SIG-M5 (cell line): ENCODE results near the gene HSD3B1.

Experiments
- DNase-seq: peaks from one replicate; lab custom pipeline; 2025; lab: John Stamatoyannopoulos, UW

The HSD3B1 gene

DNA sequence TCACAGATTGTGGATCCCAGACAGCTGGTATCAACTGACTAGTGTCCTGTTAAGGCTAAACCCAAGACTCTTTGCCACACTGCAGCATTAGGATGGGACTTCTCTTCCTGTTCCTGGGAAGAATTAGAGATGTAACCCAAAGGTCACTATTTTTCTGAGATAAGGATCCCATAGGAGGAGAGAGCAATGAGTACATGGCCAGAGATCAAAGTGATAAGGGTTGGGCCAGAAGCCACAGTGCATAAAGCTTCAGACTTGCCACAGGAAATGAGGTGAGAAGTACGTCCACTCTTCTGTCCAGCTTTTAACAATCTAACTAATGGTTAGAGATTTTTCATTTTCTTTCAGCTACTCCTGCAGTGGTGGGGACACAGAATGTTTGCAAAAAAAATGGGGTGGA lies at the start of gene HSD3B1:
TSS of gene HSD3B1 (plus strand) at position 270 of the 400 bp plus-strand sequence. CDS start 267 bp downstream, outside the sequence.
- no peak for DNase-seq

DNA sequence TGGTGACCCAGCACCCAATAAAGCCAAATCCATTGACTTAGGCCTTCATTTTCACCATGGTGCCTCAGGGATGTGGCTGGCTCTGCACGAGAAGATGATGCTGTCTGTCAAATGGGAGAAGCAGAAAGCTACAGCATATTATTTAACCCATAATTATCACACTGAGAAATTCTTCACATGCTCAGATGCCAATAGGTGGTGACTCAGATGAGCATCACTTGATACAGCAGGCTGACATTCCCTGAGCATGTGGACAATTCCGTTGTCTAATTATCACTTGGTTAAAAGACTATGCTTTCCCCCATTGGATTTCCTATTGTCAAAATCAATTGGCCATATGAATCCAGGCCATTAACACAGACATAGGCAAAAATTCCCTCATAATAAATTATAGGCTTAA lies 44.0 kb upstream of the HSD3B1 start:
- no peak for DNase-seq

DNA sequence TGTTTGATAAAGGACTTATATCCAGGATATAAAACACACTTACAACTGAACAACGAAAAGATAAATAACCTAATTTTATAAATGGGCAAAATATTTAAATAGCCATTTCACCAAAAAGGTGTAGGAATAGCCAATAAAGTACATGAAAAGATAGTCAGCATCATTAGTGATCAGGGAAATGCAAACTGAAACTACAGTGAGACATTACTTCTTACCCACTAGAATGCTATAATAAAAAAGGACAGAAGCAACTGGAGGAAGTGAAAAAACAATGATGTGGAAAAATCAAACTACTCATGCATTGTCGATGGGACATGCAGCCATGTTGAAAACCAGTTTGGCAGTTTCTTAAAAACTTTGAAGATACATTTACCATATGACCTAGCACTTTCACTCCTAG lies 43.4 kb upstream of the HSD3B1 start:
- DNase-seq = no peak

DNA sequence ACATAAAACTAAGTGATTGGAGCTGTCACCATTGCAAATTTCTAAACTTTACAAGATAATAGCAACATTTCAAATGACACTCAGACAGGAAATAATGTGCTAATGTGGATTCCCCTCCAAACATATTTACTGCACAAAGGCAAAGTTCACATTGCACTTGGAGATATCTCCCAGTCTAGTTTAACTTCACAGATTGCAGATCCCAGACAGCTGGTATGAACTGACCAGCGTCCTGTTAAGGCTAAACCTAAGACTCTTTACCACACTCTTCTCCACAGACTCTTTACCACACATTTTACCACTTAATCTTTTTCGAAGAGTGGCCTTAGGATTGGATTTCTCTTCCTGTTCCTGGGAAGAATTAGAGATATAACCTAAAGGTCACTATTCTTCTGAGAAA lies 40.6 kb upstream of the HSD3B1 start:
- DNase-seq = no peak

DNA sequence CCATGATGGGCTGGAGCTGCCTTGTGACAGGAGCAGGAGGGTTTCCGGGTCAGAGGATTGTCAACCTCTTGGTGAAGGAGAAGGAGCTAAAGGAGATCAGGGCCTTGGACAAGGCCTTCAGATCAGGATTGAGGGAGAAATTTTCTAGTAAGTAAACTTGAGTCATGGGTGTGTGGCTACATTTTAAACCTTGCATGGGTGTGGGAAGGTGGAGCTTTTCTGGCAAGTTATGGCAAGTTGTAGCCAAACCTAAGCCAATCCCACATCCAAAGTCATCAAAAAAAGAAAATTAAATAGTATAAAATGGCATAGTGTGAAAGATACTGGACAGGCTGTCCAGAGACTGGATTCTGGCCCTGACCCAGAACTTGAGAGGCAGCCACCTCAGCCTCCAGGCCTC lies 39.8 kb upstream of the HSD3B1 start:
- DNase-seq = no peak

DNA sequence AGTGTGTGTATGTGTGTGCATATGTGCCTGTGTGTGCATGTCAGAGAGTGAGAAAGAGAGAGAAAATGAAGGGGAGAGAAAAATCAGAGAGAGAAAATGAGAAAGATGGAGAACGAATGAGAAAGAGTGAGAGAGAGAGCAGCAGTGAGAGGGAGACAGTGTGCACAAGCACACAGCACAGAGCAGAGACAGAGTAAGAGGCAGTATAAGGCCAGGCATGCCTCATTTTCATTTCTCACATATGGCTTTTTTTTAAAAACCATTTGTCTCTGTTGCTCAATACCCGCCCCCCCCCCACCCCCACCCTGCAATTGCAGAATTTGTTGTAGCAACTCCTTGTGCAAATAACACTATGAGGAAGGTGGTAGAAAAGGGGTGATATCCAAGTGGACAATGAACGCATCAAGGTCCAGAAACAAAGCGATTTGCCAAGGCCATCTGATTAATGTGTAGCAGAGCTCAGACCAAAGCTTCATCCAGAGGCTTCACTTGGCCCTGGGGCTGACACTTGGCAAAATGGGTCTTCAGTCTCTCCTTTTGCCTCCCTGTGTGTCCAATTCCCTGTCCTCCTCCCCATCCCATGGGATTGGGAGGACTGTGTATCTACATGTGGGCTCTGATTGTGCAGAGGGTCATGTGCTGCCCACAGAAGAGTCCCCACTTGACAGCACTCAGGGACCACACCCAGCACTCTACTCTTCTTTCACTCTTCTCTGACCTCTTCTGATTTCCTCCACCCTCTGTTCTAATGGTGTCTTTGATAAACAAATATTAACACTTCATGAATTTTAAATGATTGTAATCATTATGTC lies 38.9 kb upstream of the HSD3B1 start:
- DNase-seq = no peak

DNA sequence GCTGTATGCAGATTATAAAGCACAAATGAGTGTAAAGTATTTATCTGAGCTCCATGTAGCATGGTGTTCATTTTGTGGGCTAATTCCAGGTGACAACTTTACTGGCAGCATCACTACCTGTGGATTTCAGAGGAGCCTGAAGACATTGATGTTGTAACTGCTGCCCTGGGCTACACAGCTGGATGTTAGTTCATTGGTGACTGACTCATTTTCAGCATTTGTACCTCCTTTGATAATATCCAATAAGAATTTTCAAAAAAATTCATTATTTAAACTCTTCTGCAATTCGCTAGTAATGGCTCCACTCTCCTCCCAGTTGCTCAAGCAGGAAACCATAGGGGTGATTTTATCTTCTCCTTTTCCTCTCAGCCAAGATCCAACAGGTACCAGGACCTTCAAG lies 37.3 kb upstream of the HSD3B1 start:
- DNase-seq = no peak

DNA sequence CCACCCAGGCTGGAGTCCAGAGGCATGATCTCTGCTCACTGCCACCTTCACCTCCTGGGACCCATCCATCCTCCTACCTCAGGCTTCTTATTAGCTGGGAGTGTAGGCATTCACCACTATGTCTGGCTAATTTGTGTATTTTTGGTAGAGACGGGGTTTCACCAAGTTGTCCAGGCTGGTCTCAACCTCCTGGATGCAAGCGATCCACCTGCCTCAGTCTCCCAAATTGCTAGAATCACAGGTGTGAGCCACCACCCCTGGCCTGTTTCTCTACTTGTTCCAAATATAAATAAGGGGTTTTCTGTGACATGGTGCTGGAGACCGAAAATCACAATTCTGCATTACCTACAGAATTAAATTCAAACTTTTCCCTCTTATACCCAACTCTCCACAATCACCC lies 36.6 kb upstream of the HSD3B1 start:
- DNase-seq = no peak

DNA sequence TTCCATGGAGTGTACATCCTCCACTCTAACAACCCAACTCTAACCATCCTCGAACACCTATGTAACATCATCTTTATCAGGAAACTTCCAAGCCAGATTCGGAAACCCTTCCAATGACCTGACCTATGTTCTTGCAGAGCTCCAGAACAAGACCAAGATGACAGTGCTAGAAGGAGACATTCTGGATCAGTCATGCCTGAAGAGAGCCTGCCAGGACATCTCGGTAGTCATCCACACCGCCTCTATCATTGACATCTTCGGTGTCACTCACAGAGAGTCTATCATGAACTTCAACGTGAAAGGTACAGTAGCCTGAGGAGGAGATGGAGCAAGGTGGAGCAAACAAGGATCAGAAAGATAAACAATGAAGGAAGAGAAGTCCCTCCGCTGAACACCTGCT lies 36.1 kb upstream of the HSD3B1 start:
- DNase-seq = no peak

DNA sequence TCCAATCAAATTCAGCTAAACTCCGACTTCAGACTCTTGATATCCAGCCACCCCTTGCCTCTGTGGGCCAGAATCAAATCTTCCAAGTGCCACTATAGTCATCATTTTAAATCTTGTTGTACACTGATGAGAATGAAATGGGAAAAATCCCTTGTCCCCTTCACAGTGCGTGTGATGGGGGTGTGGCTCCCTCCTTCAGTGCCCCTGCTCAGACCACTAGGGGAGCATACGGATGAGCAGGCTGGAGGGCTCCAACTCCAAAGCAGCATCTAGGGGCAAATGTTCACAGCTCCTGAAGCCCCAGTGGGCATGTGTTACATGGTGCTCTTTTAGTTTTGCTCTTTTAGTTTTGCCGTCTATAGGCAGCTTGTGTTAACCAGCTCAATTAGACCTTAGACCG lies 35.4 kb upstream of the HSD3B1 start:
- DNase-seq = no peak

DNA sequence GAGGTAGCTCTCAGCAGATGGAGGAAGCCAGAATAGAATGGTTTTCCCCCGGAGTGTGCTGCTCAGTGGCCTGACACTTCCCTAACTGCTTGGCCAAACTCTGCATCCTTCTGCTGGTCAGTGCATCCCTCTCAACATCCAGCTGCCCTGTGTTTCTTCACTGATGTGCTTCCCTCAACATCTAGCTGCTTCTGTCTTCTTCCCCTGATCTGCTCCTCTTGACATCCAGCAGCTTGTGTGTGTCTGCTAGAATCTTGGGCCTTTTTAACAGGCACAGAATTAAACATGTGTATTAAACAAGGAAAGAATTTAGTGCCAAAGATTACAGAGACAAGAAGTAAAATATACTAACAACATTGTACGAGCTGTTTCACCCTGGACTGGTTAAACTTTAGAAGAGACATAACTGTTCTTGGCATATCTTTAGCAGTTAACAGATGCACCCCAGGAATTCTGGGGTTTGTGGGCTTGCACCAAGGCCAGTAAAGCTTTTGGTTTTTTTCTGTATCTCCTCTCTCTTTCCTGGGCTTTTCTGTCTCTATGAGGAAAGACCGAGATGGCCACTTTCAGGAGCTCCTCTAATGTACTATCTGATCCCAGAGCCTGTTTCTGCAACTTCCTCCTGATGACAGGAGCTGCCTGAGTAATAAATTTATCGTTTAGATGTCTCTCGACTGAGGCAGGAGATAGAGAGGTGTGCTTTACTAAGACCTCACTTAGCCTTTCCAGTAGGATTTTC lies 34.8 kb upstream of the HSD3B1 start:
- no peak for DNase-seq

DNA sequence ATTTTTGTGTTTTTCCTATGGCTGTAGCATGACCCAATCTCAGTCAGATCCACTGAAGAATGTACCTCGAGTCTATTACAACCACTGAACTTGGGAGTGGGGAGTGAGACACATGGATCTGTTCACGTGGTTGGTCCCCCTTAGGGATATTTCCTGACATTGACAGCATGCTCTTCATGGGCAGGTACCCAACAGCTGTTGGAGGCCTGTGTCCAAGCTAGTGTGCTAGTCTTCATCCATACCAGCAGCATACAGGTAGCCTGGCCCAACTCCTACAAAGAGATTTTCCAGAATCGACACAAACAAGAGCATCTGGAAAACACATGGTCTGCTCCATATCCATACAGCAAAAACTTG lies 34.2 kb upstream of the HSD3B1 start:
- DNase-seq = no peak

DNA sequence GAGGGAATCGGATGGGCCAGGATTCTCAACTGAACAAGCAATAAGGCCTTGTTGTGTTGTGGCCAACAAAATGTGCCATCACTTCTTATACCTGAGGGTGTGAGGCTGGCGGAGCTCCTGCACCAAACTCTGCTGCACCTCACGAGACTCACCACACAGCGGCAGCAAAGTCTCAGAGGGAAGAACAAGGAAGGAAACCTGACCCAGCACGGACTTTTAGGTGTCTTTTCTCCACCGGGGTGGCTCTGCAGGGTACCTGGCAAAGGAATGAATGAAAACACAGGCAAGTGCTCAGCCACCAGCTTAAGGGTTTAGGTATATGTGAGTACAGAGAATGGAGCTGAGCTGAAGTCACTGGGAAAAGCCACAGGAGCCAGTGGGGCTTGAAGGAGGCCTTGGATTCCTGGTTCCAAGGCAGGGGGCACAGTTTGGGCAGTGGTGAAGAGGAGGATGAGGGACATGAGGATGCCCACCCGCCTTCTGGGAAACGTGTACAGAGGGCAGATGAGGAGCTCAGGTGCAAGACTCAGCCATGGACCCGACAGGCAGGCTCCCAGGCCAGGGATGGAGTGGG lies 31.1 kb upstream of the HSD3B1 start:
- no peak for DNase-seq

DNA sequence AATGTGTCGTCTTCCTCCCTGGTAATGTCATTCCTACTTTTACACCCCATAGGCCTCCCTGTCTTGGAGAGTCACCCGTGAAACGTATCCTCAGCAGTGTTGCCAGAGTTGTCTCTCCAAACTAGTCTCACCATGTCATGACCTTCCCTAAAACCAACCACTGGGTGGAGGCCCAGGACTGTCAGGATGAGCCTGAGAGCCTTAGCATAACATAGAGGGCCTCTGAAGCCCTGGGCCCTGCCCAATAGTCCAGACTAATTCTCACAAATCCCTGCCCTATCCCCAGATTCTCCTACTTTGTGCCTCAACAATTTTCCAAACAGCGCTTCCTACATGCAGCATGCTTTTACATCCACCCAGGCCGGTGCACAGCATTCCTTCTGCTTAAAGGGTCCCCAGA lies 29.3 kb upstream of the HSD3B1 start:
- DNase-seq = no peak

DNA sequence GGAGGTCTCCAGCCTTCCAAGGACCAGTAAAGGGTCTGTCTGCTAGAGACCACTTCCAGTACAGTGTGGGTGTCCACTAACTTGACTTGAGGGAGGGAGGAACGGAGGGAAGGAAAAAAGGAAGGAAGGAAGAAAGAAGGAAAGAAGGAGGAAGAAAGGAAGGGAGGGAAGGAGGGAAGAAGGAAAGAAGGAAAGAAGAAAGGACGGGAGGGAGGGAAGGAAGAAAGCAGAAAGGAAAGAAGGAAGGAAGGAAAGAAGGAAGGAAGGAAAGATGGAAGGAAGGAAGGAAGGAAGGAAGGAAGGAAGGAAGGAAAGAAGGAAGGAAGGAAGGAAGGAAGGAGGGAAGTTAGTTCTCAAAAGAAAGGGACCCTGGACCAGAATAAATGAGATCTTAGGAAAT lies 26.8 kb upstream of the HSD3B1 start:
- no peak for DNase-seq

DNA sequence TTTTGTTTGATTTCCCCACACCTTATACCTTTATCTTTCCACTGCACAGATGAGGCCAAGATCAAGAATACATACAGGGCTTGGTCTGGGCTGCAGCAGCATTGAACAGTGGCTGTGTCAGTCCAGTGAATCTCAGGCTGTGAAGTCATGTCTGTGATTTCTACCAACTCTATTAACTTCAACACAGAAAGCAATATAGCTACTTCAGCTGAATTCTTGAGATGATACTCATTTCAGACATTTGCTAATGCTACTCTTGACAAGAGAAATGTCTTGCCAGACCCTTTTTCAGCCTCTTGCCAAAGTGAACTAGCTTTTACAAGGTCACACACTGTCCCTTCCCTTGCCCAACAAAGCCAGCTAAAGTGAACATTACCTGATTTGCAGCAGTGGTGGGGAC lies 25.1 kb upstream of the HSD3B1 start:
- DNase-seq = no peak

DNA sequence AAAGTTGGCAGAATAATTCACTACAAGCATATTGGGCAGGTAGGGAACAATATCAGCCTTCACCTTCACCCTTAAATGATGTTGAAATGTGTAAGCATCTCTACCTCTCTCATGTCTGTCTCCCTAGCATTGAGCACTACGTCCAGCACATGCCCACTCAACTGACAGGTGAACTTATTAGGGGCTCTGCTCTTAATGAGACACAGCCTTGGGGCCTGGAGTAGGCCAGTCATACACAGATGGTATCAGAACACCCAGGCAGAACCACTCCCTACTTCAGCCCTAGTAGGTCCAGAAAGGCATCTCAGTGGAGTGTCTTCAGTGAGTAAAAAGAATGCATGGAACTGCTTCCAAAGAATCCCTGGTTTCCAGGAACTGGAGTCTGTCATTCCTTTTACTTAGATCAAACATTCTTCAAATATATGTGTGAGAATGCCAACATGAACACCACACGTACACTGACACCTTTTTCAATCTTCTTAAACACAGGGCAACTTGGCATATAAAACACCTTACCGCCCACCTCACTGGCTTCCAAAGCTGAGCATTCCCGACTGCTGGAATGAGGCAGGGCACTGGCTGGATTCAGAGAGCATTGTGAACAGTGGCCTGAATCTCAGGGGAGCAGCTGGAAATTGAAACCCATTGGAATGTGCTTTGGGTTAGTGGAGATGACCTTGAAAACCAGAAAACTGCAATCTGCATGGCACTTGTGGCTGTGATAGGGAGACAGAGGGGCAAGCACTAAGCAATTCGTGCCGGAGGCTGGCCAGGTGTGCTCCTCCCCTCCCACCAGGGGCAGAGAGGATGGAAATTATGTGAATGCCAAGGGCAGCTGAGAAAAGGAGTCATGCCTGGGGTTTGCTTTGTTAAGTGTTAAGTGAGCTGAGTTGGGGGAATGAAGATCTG lies 24.2 kb upstream of the HSD3B1 start:
- no peak for DNase-seq

DNA sequence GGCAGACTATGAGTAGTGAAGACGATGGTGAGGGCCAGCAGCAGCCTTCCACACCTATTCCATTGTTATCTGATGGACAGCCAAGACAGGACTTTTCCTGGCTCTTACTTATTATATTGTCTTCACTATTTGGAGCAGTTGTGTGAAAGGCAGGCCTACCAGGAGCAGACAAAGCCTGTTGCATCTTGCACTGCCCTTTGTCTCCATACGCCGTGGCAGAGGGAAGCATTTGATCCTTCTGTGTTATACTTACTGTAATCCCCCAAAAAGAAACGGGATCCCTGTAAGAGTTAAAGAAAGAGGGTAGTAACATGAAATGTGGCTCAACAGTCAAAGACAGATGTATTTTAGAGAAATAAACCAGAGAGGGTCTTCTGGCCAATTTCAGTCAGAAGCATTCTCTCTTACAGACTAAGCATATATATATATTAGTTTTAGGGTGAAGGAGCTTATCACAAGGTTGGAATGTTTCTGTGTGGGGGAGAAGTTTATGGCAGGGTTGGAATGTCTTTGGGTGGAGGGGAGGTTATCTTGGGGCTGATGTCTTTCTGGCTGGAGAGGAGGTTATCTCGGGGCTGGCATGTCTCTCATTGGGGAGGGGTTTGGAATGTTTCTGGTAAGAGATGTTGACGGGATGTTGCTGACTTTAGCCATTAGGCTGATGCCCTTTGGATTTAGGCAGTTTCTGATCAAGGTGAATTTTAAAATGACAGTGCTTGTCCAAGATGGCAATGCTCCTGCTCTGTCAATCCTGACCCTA lies 23.4 kb upstream of the HSD3B1 start:
- DNase-seq = no peak

DNA sequence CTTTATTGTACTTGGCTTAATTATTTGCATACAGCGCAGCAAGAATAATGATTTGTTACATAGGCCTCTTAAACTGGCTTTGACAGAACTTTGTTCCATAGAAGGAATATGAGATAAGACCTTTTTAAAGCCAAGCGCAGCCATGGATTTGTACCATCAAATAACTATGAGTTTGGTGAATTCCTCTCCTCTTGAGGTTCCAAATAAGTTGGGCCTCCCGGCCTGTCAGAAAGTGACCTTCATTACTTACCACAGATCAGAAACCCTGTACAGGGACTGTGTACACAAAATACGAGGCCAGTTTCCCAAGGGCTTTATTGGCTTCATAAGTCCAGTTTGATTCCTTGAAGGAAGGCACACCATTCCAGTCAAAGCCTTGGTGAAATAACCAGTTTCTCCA lies 21.8 kb upstream of the HSD3B1 start:
- no peak for DNase-seq

DNA sequence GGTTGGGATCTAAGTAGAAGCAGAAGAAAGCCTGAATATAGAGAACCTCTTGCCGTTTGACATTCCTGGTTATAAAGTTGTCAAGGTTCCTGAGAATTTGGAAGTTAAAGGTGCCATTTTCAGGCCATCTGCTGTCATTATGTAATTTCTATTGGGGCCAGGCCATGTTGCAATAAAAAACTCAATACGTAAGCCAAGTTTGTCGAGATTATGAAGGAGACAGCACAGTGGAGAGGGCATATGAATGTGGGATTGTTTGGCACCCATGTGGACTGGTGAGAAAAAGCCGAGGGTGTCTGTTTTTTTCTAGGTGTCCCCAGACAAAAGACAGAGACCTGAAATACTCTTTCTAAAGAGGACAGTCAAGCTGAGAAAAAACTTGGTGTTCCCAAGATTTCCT lies 18.8 kb upstream of the HSD3B1 start:
- no peak for DNase-seq

DNA sequence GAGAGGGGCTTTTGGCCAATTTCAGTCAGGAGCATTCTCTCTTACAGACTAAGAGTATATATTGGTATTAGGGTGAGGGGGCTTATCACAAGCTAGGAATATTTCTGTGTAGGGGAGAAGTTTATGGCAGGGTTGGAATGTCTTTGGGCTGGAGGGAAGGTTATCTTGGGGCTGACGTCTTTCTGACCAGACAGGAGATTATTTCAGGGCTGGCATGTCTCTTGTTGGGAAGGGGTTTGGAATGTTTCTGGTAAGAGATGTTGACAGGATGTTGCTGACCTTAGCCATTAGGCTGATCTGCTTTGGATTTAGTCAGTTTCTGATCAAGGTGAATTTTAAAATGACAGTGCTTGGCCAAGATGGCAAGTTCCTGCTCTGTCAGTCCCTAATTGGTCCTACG lies 17.8 kb upstream of the HSD3B1 start:
- DNase-seq = no peak

DNA sequence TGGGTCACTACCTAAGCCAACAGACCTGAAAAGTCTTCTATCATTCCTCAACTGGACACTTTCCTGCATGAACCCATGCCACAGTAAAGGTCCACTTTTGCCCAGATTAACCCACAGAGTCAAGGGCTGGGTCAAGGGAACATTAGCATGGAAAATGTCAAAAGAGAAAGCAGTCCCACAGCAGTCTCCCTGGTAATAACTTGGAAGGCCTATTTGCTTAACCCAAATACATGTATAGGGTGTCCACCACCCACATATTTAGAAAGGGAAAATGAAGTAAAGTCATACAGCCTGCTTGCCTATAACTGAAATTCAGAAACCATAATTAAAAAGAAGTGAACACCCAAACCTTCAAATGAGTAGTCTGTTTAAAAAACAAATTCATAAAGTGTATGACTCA lies 16.1 kb upstream of the HSD3B1 start:
- no peak for DNase-seq
